GM12878 (cell line): ENCODE results near the gene SLC34A3.

Experiments used
- CBX5 ChIP-seq: sonication (generic); IDR thresholded peaks from 2 replicates; pipeline ENCODE4 v1.6.1; 2016; ENCODE audit warnings: low read depth, moderate library complexity, mild to moderate bottlenecking, inconsistent platforms
- GABPA ChIP-seq: IDR thresholded peaks from 2 replicates; pipeline ENCODE4 v1.6.1; 2014; ENCODE audit warnings: antibody characterized with exemption, low read depth, mild to moderate bottlenecking, inconsistent platforms
- SPI1 ChIP-seq: IDR thresholded peaks from 2 replicates; pipeline ENCODE4 v1.6.1; 2011; ENCODE audit warnings: low read depth, mild to moderate bottlenecking, low read length, moderate library complexity, borderline replicate concordance; ENCODE audit not compliant: insufficient read depth
- TF ChIP-seq, protein P1 (sequence below): fragments of 450-650 bp; formaldehyde crosslinking; IDR thresholded peaks from 2 replicates; pipeline ENCODE4 v1.4.0; 2020; ENCODE audit warnings: mild to moderate bottlenecking, moderate library complexity

DNA sequence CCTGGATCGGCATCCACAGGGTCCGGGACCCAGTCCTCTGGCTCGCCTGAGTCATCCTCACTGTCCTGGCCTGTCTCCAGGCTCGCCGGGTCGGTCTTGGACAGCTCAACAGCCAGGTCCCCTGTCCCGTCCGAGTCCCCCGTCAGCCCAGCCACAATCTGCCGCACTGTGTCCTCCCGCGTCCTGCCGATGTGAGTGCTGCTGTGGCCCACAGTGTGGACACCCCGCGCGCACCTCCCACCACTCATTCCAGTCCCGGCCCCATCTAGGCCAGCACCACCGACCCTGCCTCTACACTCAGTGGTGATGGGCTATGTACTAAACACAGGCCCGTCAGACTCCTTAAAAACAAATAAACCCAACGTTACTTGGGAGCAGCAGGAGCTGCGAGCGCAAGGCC lies 49.0 kb upstream of the SLC34A3 start:
- TF ChIP-seq, protein P1, sequence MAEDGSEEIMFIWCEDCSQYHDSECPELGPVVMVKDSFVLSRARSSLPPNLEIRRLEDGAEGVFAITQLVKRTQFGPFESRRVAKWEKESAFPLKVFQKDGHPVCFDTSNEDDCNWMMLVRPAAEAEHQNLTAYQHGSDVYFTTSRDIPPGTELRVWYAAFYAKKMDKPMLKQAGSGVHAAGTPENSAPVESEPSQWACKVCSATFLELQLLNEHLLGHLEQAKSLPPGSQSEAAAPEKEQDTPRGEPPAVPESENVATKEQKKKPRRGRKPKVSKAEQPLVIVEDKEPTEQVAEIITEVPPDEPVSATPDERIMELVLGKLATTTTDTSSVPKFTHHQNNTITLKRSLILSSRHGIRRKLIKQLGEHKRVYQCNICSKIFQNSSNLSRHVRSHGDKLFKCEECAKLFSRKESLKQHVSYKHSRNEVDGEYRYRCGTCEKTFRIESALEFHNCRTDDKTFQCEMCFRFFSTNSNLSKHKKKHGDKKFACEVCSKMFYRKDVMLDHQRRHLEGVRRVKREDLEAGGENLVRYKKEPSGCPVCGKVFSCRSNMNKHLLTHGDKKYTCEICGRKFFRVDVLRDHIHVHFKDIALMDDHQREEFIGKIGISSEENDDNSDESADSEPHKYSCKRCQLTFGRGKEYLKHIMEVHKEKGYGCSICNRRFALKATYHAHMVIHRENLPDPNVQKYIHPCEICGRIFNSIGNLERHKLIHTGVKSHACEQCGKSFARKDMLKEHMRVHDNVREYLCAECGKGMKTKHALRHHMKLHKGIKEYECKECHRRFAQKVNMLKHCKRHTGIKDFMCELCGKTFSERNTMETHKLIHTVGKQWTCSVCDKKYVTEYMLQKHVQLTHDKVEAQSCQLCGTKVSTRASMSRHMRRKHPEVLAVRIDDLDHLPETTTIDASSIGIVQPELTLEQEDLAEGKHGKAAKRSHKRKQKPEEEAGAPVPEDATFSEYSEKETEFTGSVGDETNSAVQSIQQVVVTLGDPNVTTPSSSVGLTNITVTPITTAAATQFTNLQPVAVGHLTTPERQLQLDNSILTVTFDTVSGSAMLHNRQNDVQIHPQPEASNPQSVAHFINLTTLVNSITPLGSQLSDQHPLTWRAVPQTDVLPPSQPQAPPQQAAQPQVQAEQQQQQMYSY (CRISPR knock-in tag) = no peak
- TF ChIP-seq SPI1 (no peak), CBX5 (no peak), GABPA (no peak)
